Calu3 (cell line): ENCODE measurements around the gene ARHGAP8. TPM values are rescaled to one million over a fixed set of nuclear protein-coding genes. Genes with fewer than 3 reads are reported as not detected.

Experiments
- BruUV-seq: library from RNA; stranded (reverse); fragments of 400-500 nt; replicated peaks from 2 replicates; lab custom pipeline; 2021; lab: Mats Ljungman, UMichigan
- CTCF ChIA-PET: fragments of 300-600 bp; sonication (Branson Sonifier 250); formaldehyde crosslinking; loops from one replicate; lab custom pipeline; 2022; ENCODE audit warnings: antibody characterized with exemption; lab: Charles Lee
- DNase-seq: peaks from one replicate; pipeline ENCODE4 v3.0.0; 2022
- H3K27ac Mint-ChIP-seq: one replicate; pipeline ENCODE4 v1.8.0; 2022; ENCODE audit warnings: mixed read lengths; ENCODE audit not compliant: unreplicated experiment
- H3K27me3 Mint-ChIP-seq: one replicate; pipeline ENCODE4 v1.8.0; 2022; ENCODE audit warnings: mixed read lengths; ENCODE audit not compliant: unreplicated experiment
- H3K36me3 Mint-ChIP-seq: one replicate; pipeline ENCODE4 v1.8.0; 2022; ENCODE audit warnings: mild to moderate bottlenecking, moderate library complexity, mixed read lengths; ENCODE audit not compliant: insufficient read depth, unreplicated experiment
- H3K4me1 Mint-ChIP-seq: one replicate; pipeline ENCODE4 v1.8.0; 2022; ENCODE audit warnings: mild to moderate bottlenecking, low read depth, mixed read lengths; ENCODE audit not compliant: unreplicated experiment
- H3K4me3 Mint-ChIP-seq: one replicate; pipeline ENCODE4 v1.8.0; 2022; ENCODE audit warnings: mild to moderate bottlenecking, low read depth, moderate library complexity, mixed read lengths; ENCODE audit not compliant: unreplicated experiment
- H3K9me3 Mint-ChIP-seq: one replicate; pipeline ENCODE4 v1.8.0; 2022; ENCODE audit warnings: low read depth, mixed read lengths; ENCODE audit not compliant: unreplicated experiment
- CTCF ChIP-seq: fragments of 200-600 bp; IDR thresholded peaks from one replicate; pipeline ENCODE4 v1.8.0; 2022; ENCODE audit warnings: antibody characterized with exemption; ENCODE audit not compliant: unreplicated experiment
- intact Hi-C: fragments of 100-400 bp; cut with micrococcal nuclease; formaldehyde crosslinking; loops from one replicate; pipeline ENCODE4 v1.10.0; 2022; ENCODE audit not compliant: unreplicated experiment
- total RNA-seq: library from RNA; stranded (reverse); gene quantifications from 2 replicates; pipeline ENCODE4 v1.2.3, GENCODE V29; 2022

ARHGAP8 gene
- total RNA-seq, 1 experiment from 2014 or later = 127 TPM

DNA sequence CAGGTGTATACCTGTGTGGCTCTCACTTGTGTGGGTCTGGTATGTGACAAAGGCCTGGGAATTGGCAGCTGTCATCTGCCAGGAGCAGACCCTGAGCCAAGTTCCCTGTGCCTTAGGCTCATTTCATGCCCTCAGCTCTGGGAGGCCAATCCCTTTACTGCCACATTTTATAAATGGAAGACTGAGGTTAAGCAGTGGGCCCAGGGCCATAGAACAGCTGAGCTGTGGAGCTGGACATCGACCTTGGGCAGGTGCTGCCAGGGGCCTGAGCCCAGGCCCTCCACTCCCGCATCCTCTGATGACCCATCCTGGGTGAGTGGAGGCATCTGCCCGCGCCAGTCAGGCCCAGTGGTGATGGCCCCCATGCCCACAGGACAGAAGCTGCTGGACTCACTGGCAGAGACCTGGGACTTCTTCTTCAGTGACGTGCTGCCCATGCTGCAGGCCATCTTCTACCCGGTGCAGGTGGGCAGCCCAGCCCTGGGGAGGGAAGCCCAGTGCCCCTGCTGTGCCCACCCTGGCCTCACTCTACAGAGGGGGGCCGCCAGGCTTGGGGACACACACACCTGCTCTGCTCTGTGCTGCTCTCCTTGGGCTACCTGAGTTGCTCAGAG is 20.9 kb upstream of the ARHGAP8 start:
- Mint-ChIP-seq H3K27ac (no peak overlapping the region), H3K9me3 (no peaks in the 10 kb centered on the region), H3K27me3 (no peaks in the 10 kb centered on the region), H3K4me3 (no peak overlapping the region), H3K36me3 (no peaks in the 10 kb centered on the region), H3K4me1 (peaks cover 6% of the 10 kb centered on the region)
- DNase-seq = no peak
- BruUV-seq = no TSS peak
- no peak for TF ChIP-seq CTCF
- CTCF ChIA-PET = no interaction called here
- intact Hi-C loops = no loop called here

- Mint-ChIP-seq H3K36me3 (no peaks in the 10 kb centered on the region), H3K9me3 (no peaks in the 10 kb centered on the region), H3K27ac (no peak overlapping the region), H3K4me3 (no peak overlapping the region), H3K27me3 (no peaks in the 10 kb centered on the region), H3K4me1 (peaks cover 6% of the 10 kb centered on the region)
- no peak for DNase-seq
- CTCF ChIA-PET = no interaction called here
- intact Hi-C loops = no loop called here
- BruUV-seq = no TSS peak
- no peak for TF ChIP-seq CTCF
Observed at GRCh38 chr22:44732017-44732561, 20.3 kb upstream of the ARHGAP8 start.

GRCh38 chr22:44732661-44733060 is 19.7 kb upstream of the ARHGAP8 start:
- Mint-ChIP-seq H3K27me3 (no peaks in the 10 kb centered on the region), H3K36me3 (peaks cover 5% of the 10 kb centered on the region), H3K4me1 (peaks cover 6% of the 10 kb centered on the region), H3K4me3 (no peak overlapping the region), H3K9me3 (no peaks in the 10 kb centered on the region), H3K27ac (no peak overlapping the region)
- no peak for TF ChIP-seq CTCF
- no TSS peak for BruUV-seq
- DNase-seq = no peak
- CTCF ChIA-PET = no interaction called here
- intact Hi-C loops = no loop called here

- no peak overlapping the region for H3K27ac Mint-ChIP-seq
- CTCF ChIA-PET = no interaction called here
- intact Hi-C loops = no loop called here
- no peak overlapping the region for H3K4me3 Mint-ChIP-seq
- no peaks in the 10 kb centered on the region for H3K9me3 Mint-ChIP-seq
- no peak for TF ChIP-seq CTCF
- H3K27me3 Mint-ChIP-seq = no peaks in the 10 kb centered on the region
- BruUV-seq = no TSS peak
- DNase-seq = no peak
- H3K4me1 Mint-ChIP-seq = peaks cover 13% of the 10 kb centered on the region
- peaks cover 14% of the 10 kb centered on the region for H3K36me3 Mint-ChIP-seq
Observed at GRCh38 chr22:44733426-44734106, 18.8 kb upstream of the ARHGAP8 start.
